GM18951 (cell line): ENCODE measurements around the gene CMKLR1.

Experiments
- POLR2A ChIP-seq: IDR thresholded peaks from 4 replicates; pipeline ENCODE4 v1.6.1; 2011; ENCODE audit warnings: mild to moderate bottlenecking; ENCODE audit not compliant: insufficient read length, insufficient read depth; ENCODE audit errors: extremely low read depth
- in situ Hi-C: fragments of 300-500 bp; cut with MboI; formaldehyde crosslinking; loops from one replicate; pipeline ENCODE4 v1.12.0; 2022; ENCODE audit warnings: low sequenced_read_pairs, mixed read lengths, inconsistent platforms; ENCODE audit not compliant: unreplicated experiment

The CMKLR1 gene

GRCh38 chr12:108311605-108312004 is 27.5 kb downstream of the CMKLR1 start:
- in situ Hi-C loops: no loop called here
- no peak for TF ChIP-seq POLR2A

GRCh38 chr12:108310489-108310888 is 28.6 kb downstream of the CMKLR1 start:
- TF ChIP-seq POLR2A: no peak
- in situ Hi-C loops: no loop called here

- no peak for TF ChIP-seq POLR2A
- in situ Hi-C loops: no loop called here
These were observed 29.3 kb downstream of the CMKLR1 start for GRCh38 chr12:108309674-108310312.

- no peak for TF ChIP-seq POLR2A
- in situ Hi-C loops: no loop called here
These were observed 30.6 kb downstream of the CMKLR1 start for GRCh38 chr12:108308395-108309085.

GRCh38 chr12:108307006-108307405 is 32.1 kb downstream of the CMKLR1 start:
- in situ Hi-C loops: no loop called here
- TF ChIP-seq POLR2A: no peak

- no peak for TF ChIP-seq POLR2A
- in situ Hi-C loops: no loop called here
These were observed 32.6 kb downstream of the CMKLR1 start for GRCh38 chr12:108306506-108306905.

GRCh38 chr12:108305991-108306501 is 33.1 kb downstream of the CMKLR1 start:
- in situ Hi-C loops: no loop called here
- TF ChIP-seq POLR2A: no peak

- in situ Hi-C loops: no loop called here
- no peak for TF ChIP-seq POLR2A
These were observed 33.6 kb downstream of the CMKLR1 start for GRCh38 chr12:108305520-108305919.

- no peak for TF ChIP-seq POLR2A
- in situ Hi-C loops: no loop called here
These were observed 34.5 kb downstream of the CMKLR1 start for GRCh38 chr12:108304633-108305032.

- in situ Hi-C loops: no loop called here
These were observed 35.4 kb downstream of the CMKLR1 start for GRCh38 chr12:108303703-108304102.

GRCh38 chr12:108302403-108303311 is 36.5 kb downstream of the CMKLR1 start:
- TF ChIP-seq POLR2A: no peak
- in situ Hi-C loops: no loop called here

More at GRCh38 chr12:108303703-108304102, 35.4 kb downstream of the CMKLR1 start:
- no peak for TF ChIP-seq POLR2A

- in situ Hi-C loops: no loop called here
- no peak for TF ChIP-seq POLR2A
These were observed 37.1 kb downstream of the CMKLR1 start for GRCh38 chr12:108302016-108302402.

GRCh38 chr12:108301346-108301745 is 37.8 kb downstream of the CMKLR1 start:
- no peak for TF ChIP-seq POLR2A
- in situ Hi-C loops: no loop called here
